Uterus (tissue), 2 donors: ENCODE results near the gene ARL2BP.

Source experiments
- CTCF ChIP-seq, 4 experiments: fragments of 200-600 bp in 2 of 4; fragments of 450-650 bp in 2 of 4; sonication (generic) in 2 of 4; IDR thresholded peaks; one replicate each; pipeline ENCODE4 v1.5.1; 2016 to 2019; ENCODE audit warnings: antibody characterized with exemption in 4 of 4, mild to moderate bottlenecking in 2 of 4, moderate library complexity in 1 of 4
- POLR2A ChIP-seq, 2 donors: fragments of 450-650 bp; IDR thresholded peaks; one replicate each; pipeline ENCODE4 v1.6.1; 2016; ENCODE audit warnings: antibody characterized with exemption in 2 of 2, mild to moderate bottlenecking in 1 of 2, moderate library complexity in 1 of 2

GRCh38 chr16:57234707-57235092 lies 10.4 kb upstream of the ARL2BP start:
- no peak for TF ChIP-seq POLR2A (IDR thresholded peaks at IDR 0.05)
- no peak for TF ChIP-seq CTCF (IDR thresholded peaks at IDR 0.05)
